ENCODE measurements around the gene TMEM183A. TPM values are rescaled to one million over a fixed set of nuclear protein-coding genes. Genes with fewer than 3 reads are reported as not detected.

The TMEM183A gene
- total RNA-seq, 1 donor from 2014 or later: 27.7 TPM

- intact Hi-C loops (cut with DNase I): loop anchor here (1.0 to 10.0 kb wide), 6 partner anchors 29 to 295 kb away; no protein-coding TSS in a partner anchor
- peak; percentile 79 for DNase-seq (ENCODE audit: low spot score)
These were observed 32.7 kb downstream of the TMEM183A start for GRCh38 chr1:203039609-203040512.

GRCh38 chr1:203040513-203041275, 33.5 kb downstream of the TMEM183A start:
- DNase-seq (ENCODE audit: low spot score): peak; percentile 57
- intact Hi-C loops (cut with DNase I): loop anchor here (10.0 kb wide), 1 partner anchor 294 kb away; no protein-coding TSS in a partner anchor

- intact Hi-C loops (cut with DNase I): loop anchor here (10.0 kb wide), 1 partner anchor 293 kb away; no protein-coding TSS in a partner anchor
- peak; percentile 36 for DNase-seq (ENCODE audit: low spot score)
These were observed 34.3 kb downstream of the TMEM183A start for GRCh38 chr1:203041351-203041932.

GRCh38 chr1:203043830-203044545, 36.8 kb downstream of the TMEM183A start:
- intact Hi-C loops (cut with DNase I): loop anchor here (10.0 kb wide), 1 partner anchor 291 kb away; no protein-coding TSS in a partner anchor
- peak; percentile 51 for DNase-seq (ENCODE audit: low spot score)

GRCh38 chr1:203044546-203045250, 37.5 kb downstream of the TMEM183A start:
- intact Hi-C loops (cut with DNase I): loop anchor here (10.0 kb wide), 1 partner anchor 290 kb away; no protein-coding TSS in a partner anchor
- DNase-seq (ENCODE audit: low spot score): no peak

GRCh38 chr1:203045336-203045735, 38.2 kb downstream of the TMEM183A start:
- DNase-seq (ENCODE audit: low spot score): no peak
- intact Hi-C loops (cut with DNase I): loop anchor here (10.0 kb wide), 1 partner anchor 289 kb away; no protein-coding TSS in a partner anchor

- no peak for DNase-seq (ENCODE audit: low spot score)
- intact Hi-C loops (cut with DNase I): loop anchor here (10.0 kb wide), 1 partner anchor 289 kb away; no protein-coding TSS in a partner anchor
These were observed 38.8 kb downstream of the TMEM183A start for GRCh38 chr1:203045821-203046594.

- intact Hi-C loops (cut with DNase I): loop anchor here (10.0 kb wide), 1 partner anchor 288 kb away; no protein-coding TSS in a partner anchor
These were observed 39.9 kb downstream of the TMEM183A start for GRCh38 chr1:203046984-203047630.

GRCh38 chr1:203048086-203048485, 40.9 kb downstream of the TMEM183A start:
- intact Hi-C loops (cut with DNase I): loop anchor here (10.0 kb wide), 1 partner anchor 287 kb away; no protein-coding TSS in a partner anchor
- DNase-seq (ENCODE audit: low spot score): no peak

More at GRCh38 chr1:203046984-203047630, 39.9 kb downstream of the TMEM183A start:
- DNase-seq (ENCODE audit: low spot score): no peak

GRCh38 chr1:203048555-203049051, 41.4 kb downstream of the TMEM183A start:
- no peak for DNase-seq (ENCODE audit: low spot score)
- intact Hi-C loops (cut with DNase I): loop anchor here (10.0 kb wide), 1 partner anchor 286 kb away; no protein-coding TSS in a partner anchor

GRCh38 chr1:203049077-203049476, 41.9 kb downstream of the TMEM183A start:
- intact Hi-C loops (cut with DNase I): loop anchor here (10.0 kb wide), 1 partner anchor 286 kb away; no protein-coding TSS in a partner anchor
- DNase-seq (ENCODE audit: low spot score): no peak

- intact Hi-C loops (cut with DNase I): loop anchor here (10.0 kb wide), 1 partner anchor 285 kb away; no protein-coding TSS in a partner anchor
- DNase-seq (ENCODE audit: low spot score): no peak
These were observed 42.5 kb downstream of the TMEM183A start for GRCh38 chr1:203049576-203050180.

- DNase-seq (ENCODE audit: low spot score): no peak
- intact Hi-C loops (cut with DNase I): no loop called here
These were observed 43.7 kb downstream of the TMEM183A start for GRCh38 chr1:203050826-203051225.

- DNase-seq (ENCODE audit: low spot score): no peak
- intact Hi-C loops (cut with DNase I): no loop called here
These were observed 44.7 kb downstream of the TMEM183A start for GRCh38 chr1:203051841-203052324.

GRCh38 chr1:203052601-203053000, 45.4 kb downstream of the TMEM183A start:
- intact Hi-C loops (cut with DNase I): no loop called here
- no peak for DNase-seq (ENCODE audit: low spot score)

- intact Hi-C loops (cut with DNase I): no loop called here
- no peak for DNase-seq (ENCODE audit: low spot score)
These were observed 47.0 kb downstream of the TMEM183A start for GRCh38 chr1:203054184-203054583.

All from cardiac septum (tissue), 1 donor.